Stimulated activated CD8-positive, alpha-beta memory T cell treated with anti-CD3 and anti-CD28 coated beads, Interleukin-7, amount 100 ng/mL, for 1 hour (primary cell): ENCODE data around the gene BUB1.
"Not testable (repeated sequence)": the region's sequence is repeated elsewhere in the genome, so short reads cannot be mapped to it uniquely, and the experiment has no call there.

Experiments used
- DNase-seq, 2 donors: peaks; one replicate each; pipeline ENCODE4 v3.0.0-alpha.2; 2020; ENCODE audit warnings: low read depth in 2 of 2

The BUB1 gene

DNA sequence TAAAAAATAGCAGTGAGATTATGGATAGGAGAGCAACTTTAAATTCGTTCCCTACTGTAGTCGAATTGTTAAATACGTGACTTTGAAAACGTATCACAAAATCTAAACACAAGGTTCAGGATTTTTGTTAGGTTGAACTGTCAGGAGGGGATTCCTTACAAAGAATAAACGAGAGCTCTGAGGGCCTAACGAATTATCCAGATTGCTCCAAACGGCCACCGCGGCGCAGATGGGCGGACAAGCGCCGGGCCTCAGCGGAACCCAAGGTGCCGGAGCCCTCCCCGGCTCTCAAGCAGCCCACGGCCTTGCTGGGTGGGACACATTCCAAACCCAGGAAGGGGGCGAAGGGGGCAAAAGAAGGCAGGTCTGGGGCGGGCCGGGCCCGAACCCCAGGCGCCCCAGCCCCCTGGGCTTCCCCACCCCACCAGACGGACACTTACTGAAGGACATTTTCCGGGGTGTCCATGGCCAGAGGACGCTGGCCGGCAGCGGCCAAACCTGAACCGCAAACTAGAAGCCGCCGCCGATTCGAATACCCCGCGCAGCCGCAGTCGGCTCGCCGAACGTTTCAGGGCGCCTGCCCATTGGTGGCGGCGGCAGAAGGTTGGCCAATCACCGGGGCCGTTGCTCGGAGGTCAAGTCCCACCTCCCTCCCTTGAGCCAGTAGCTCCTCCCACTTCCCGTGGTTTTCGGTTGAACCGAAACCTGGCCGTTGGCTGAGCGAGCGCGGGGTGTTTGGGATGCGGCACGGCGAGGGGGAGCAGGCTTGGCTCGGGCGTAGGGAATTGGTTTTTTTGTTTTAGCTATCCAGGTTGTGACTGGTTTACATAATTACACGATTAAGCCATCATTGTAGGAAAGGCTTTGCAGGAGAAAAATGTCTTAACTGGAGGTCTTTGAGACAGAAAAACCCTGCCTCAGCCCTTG is at the start of gene BUB1:
Gene BUB1 (minus strand): TSS at position 534 of the 927 bp plus-strand sequence. CDS start 68 bp downstream, at position 466.
- peak; percentile 87 to 93 for DNase-seq

DNA sequence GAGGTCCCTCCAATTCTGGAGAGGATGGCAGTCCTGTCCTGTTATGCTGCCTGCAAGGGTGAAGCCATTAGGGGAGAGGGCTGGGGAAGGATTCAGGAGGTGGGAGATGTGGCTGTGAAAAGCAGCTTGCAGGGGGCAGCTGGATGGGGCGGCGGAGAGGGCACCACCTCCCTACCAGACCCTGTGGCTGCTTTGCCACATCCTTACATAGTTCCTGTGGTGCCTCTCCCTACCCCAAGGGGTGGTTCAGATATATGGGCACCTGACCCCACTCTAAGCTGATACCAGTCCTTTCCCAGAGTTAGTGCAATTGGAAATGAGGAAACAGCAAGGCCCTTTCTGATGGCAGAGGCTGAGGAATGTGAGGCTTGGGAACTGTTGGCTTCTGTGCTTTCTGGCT is 48.4 kb upstream of the BUB1 start:
- no peak for DNase-seq

DNA sequence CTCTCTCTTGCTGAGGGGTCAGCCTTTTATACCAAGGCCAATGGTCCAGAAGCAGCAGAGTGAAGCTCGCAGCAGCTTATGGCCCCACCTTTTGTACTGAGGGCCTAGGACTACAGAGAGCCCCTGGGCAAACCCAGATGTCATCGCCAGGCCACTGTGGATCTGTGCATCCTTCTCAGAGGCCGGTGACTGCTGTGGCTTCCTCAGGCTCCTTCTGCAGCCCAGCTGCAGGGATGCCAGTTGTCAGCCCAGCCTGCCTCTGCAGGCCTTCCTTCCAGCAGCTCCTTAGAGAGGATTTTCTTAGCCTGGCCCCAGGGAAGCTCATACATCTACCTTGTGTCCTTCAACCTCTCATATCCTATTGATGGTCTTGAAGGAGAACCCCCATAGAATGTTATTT is 48.0 kb upstream of the BUB1 start:
- no peak for DNase-seq

DNA sequence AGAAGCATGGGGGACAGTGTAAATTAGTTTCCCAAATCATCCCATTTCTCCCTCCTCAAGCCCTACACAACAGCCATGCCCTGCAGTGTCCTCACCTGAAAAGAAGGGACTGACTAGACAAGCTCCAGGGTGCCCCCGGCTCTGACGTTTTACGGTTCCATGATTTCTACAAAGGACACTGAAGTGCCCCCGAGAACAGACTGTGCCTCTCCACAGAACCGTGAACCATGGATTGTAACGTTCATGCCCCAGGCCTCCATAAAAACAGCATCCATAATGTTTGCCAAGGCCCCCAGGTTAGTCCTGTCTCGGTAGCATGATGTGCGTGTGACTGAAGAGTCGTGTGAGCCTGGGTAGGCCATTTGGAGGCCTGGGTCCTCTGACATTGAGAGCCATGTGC is 47.5 kb upstream of the BUB1 start:
- no peak for DNase-seq

DNA sequence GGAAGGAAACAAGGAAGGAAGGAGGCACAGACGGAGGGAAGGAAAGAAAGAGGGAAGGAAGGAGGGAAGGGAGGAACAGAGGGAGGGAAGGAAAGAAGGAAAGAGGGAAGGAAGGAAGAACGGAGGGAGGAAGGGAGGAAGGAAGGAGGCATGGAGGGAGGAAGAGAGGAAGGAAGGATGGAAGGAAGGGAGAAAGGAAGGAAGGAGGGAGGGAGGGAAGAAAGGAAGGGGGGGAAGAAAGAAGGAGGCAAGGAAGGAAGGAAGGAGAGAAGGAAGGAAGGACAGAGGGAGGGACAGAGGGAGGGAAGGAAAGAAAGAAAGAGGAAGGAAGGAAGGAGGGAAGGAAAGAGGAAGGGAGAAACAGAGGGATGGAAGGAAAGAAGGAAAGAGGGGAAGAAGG is 47.0 kb upstream of the BUB1 start:
- DNase-seq, result no peak

DNA sequence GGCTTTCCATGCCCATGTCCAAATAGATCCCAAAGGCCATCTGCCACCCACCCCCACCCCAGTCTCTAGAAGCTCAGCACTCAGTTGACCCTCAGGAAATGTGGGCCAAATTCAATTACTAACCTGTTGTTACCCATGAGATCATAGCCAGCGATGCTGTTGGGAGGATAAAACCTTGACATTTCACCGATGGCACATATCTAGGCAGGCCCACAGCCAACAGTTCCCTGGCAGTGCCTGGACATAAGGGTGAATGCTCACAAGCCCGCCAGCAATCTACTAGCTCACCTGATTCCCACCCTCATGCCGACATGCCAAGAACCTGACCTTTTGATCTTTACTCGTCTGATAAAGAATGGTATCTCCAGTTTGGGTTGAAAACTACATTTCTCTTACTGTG is 42.7 kb upstream of the BUB1 start:
- DNase-seq, result no peak

DNA sequence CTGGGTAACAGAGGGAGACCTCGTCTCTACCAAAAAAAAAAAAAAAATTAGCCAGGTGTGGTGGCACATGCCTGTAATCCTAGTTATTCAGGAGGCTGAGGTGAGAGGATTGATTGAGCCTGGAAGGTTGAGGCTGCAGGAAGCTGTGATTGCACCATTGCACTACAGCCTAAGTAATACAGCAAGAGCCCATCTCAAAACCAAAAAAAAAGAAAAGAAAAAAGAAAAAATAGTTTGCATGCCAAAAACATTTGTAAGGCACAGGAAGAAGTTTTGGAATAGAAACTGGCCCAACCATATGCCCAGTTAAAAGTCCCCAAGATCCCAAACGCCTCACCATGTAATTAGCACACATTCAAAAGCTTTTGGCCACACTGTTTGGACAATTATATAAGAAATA is 41.1 kb upstream of the BUB1 start:
- DNase-seq, result no peak

DNA sequence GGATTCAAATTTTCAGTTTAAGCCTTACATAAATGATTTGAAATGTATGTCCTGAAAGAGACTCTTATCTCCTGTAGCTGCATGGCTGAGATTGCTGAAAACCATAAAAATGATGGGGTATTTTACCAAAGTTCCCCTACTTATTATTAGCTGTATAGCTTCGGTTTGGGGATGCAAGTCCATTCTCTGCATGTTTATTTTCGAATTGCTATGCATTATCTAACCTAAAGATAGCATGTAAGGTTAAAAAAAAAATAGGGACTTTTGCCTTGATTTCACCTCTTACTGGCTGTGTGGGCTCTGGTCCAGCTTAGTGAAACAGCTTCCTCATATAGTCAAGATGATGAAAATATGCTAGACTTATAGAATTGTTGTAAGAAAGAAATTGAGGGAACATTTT is 40.5 kb upstream of the BUB1 start:
- no peak for DNase-seq

DNA sequence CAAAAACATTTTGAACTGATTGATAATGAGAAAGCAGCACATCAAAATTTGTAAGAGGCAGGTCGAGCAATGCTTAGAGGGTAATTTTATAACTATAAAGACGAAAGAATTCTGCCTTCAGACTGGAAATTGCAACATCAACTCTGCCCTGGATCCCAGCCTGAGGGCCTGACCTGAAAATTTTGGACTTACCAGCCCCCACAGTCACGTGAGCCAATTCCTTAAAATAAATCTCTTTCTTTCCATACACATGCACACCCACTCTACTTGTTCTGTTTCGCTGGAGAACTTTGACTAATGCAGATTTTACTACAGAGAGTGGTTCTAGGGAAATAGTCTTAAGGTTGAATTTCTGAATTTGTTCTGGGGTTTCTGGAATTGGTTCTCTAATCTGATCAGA is 39.9 kb upstream of the BUB1 start:
- DNase-seq, result no peak

DNA sequence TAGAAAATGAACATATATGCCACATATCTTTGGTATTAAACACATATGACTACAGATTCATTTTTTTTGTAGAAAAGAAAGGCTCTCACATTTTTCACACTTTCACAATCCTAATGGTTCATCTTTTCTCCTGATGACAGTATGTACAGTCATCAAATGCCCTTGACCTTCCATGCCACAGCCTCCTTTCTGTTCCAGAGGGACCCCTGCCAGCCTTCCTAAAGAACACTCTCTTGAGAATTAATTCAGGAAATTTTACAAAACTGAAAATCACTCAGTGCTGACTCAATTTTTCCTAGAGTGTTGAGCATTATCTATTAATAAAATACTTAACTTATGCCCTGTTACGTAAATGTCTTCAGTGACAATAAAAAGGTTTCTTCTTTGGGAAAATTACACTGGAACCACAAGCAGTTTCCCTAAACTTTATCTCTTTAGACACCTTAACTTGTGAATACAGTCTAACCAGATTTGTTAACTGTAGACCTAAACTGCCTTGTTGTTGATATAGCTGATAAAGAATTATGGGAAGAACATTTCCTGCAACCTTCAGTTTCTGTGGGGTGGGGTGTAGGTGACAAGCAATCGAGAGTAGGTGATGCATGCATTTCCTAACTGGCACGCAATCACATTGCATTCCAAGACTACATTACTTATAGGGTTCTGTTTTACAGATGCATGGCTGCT is 39.2 kb upstream of the BUB1 start:
- no peak for DNase-seq

DNA sequence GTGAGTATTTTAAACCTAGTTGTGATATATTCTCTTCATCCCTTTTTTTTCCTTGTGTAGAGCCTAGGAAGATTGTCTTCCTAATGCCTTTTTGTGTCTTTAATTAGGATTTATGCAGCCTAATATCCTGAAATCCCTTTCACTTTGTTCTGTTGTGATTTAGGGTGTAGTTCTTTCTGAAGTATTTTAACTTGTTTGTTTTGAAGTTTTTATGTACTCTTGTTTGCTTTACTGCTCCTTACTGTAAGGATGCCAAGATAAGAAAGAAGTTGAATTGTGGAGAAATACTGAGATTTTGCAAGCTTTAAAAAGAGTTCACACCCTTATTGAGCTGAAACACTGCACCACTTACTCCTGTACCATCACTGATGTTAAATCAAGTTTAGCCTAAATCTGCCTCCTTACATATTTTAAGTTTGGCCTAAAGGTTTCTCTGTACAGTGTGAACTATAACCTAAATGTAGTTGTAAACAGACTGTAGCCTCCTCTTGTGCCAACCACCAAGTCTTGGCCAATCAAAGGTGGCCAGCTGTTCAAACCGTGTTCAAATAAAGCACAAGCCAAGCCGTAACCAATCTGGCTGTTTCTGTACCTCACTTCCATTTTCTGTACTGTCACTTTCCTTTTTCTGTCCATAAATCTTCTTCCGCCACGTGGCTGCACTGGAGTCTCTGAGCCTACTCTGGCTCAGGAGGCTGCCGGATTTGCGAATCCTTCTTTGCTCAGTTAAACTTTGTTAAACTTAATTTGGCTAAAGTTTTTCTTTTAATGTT is 36.8 kb upstream of the BUB1 start:
- DNase-seq, result no peak

DNA sequence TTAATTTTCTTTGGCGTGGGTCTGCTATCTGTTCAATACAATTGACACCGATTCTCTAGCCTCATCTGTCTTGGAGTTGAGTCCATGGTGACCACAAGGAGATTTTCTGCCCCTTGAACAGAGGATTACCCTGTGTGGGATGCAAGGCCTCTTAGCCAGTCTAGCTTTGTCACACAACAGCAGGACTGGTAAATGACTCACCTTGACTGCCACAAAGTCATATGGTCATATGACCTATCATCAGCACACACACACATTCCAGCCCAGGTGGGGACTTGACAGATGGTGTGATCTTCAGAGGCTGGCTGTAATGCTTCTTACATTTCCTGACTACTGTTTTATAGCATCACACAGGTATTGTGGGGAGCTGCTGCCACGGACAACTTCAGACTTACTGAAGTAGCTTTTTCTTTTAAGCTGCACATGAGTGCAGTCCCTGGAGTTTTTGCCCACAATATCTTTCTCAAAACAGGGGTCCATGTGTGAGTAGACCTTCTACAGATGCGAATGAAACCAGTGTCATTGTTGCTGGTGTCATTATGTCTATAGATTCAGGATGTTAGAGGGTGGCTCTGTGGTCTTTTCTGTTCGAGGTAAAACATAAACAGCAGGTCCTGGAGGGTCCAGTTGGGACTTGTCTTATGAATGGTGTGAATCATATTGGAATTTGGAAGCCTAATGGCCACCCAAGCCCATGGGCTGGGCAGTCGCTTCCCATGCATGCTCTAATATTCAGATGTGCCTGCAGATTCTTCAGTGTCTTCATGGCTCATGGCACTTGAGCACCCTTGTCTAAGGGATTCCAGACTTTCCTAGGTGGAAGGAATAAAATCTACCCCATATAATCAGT is 35.9 kb upstream of the BUB1 start:
- DNase-seq, result no peak

DNA sequence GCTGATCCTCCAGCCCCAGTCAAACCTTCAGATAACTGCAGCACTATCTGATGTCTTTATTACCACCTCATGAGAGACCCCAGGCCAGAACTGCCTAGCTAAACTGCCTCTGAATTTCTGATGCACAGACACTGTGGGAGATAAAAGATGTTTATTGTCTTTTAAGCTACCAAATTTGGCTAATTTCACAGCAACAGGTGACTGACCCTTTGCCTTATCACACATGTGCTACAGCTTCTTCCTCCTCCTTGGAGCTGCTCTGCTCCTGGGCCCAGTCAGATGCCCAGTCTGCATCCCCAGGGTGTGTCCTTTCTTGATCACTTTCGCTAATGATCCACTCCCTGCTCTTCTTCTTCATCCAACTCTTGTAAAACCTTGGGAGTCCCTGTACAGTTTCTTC is 34.9 kb upstream of the BUB1 start:
- no peak for DNase-seq

DNA sequence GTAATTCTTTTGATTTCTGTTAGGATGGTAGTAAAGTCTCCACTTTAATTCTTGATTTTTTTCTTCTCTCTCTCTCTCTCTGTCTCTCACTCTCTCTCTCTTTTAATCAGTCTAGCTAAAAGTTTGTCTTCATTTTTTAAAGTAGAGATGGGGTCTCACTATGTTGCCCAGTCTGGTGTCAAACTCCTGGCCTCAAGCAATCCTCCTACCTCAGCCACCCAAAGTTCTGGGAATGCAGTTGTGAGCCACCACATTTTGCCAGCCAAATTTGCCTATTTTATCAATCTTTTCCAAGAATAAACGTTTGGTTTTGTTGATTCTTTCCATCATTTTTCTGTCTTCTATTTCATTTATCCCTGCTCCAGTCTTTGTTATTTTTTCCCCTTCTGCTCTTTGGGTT is 30.6 kb upstream of the BUB1 start:
- no peak for DNase-seq

DNA sequence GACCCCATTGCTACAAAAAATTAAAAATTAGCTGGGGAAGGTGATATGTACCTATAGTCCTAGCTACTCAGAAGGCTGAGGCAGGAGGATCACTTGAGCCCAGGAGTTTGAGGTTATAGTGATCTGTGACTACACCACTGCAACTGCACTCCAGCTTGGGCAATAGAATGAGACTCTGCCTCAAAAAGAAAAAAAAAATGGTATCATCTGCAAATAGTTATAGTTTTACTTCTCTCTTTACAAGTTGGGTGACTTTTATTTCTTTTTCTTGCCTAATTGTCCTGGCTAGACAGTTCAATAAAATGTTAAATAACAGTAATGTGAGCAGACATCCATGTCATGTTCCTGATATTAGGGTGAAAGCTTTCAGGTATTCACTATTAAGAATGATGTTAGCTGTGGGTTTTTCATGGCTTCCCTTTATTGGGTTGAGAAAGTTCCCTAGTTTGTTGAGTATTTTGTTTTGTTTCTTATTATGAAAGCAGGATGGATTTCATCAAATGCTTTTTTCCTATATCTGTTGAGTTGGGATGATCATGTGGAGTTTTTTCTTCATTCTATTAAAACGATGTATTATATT is 29.6 kb upstream of the BUB1 start:
- DNase-seq, result no peak

DNA sequence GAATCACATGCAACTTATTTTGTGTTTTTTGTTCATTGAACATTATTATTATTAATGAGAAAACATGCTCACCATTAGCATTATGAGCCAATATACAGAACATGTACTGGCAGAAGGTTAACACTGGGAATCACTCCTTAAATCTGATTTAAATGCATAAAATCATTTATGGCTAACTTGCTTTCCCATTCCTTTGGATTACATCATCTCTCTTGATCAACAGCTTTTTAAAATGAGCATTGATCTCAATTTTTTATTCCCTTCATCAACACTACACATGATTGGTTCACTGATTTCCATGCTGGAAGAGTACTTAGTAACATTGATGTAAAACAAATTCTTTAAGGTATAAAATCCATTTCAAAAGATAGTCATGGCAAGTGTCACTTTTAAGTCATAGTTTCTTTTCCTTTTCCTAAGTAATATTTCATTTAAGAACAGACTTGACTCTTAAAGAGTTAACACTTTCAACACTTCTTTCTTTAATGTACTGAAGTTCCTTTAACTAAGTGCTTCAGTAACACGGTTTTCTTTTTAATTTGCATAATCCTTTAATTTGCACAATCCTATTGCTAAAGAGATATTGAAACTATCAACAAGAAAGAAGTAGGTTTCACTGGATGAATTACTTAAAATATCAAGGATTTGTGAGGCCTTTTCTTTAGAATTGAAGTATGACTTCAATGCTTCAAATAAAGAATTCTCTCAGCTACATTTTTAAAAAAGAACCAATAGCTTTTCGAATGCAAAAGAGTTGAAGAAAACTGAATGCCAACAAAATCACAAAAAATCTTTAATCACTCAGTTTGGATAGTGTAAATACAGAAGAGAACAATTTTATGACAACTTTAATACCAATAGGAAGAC is 24.9 kb upstream of the BUB1 start:
- no peak for DNase-seq

DNA sequence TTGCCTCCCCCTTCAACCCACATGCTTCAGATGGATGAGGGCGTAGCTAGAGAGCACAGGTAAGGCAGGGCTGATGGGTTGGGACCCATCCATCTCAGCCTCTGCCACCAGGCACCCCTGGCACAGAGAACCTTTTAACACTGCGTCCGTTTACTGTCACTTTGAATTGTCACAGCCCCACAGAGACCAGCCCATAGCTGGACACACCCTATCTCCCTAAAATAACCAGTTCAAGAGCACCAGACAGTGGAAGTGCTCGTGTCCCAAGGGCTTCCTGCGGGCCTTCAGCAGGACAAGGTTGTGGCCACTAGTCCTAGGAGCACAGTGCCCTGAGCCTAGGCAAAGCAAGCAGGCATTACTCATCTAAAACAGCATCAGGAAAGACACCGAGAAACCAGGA is 20.4 kb upstream of the BUB1 start:
- not testable (repeated sequence) for DNase-seq

DNA sequence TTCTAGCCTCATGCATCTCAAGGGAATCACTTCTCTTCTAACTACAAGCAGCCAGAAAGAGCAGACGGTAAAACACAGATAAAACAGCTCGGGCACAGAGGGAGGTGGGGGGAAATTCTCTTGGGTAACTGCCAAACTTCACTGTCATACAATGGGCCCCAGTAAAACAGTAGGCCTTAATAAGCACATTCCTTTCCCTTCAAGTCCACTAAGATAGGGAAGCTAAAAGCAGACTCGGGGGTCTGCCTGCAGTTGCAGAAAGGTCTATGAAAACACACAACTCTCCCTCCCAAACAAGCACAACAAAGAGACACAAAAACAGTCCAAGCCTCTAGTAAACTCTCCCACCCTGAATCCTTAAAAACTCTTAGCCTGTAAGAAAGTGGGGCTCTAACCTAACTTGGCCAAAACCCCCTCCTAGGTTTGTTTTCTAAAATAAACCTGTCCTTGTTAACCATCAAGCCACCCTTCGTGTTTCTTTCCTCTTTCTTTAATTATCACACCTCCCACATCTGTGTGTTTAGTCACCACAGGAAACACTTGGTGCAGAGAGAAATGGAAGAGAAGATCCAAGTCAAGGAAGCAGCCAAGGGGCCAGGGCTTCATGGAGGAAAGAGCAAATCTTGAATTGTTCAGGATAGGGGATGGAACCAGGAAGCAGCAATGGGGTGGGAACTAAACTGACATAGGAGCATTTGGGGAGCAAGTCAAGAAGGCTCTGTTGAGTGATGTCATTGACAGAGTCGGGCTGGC is 17.5 kb upstream of the BUB1 start:
- not testable (repeated sequence) for DNase-seq

DNA sequence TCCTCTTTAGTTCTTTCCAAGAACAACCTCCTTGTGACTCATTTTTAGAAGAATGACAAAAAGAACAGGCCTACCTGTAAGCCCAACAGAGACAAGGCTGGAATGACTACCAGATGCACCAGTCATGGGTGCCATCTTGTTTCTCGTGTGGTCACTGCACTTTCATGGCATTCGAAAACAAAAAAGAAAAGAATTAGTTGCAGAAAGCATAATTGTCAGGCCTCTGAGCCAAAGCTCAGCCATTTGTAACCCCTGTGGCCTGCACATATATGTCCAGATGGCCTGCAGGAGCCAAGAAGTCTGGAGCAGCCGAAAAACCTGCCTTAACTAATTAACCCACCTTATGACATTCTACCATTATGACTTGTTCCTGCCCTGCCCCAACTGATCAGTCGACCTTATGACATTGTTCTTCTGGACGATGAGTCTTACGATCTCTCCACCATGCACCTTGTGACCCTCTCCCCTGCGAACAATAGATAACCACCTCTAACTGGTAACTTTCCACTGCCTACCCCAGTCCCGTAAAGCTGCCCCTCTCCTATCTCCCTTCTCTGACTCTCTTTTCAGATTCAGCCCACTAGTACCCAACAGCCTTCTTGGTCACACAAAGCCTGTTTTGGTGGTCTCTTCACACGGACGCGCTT is 13.9 kb upstream of the BUB1 start:
- no peak for DNase-seq
